HG03558 (cell line): ENCODE measurements around the gene OTULINL.

ENCODE experiments used
- ATAC-seq: cut with Tn5 transposase; IDR thresholded peaks from one replicate; pipeline ENCODE4 v1.9.1; 2021; ENCODE audit warnings: moderate number of reproducible peaks; ENCODE audit not compliant: unreplicated experiment; ENCODE audit errors: extremely low read depth

The OTULINL gene

GRCh38 chr5:14659821-14660607, 78.4 kb downstream of the OTULINL start:
- no peak for ATAC-seq

GRCh38 chr5:14660833-14661232, 79.2 kb downstream of the OTULINL start:
- ATAC-seq, result no peak
